EH (cell line): ENCODE results near the gene KCTD16.
A peak's percentile ranks its signal among the peaks of the same experiment; 100 is the strongest.

ENCODE experiments used
- DNase-seq: peaks from one replicate; pipeline ENCODE4 v3.0.0-alpha.2; 2015; ENCODE audit warnings: low read depth

Gene KCTD16

DNA sequence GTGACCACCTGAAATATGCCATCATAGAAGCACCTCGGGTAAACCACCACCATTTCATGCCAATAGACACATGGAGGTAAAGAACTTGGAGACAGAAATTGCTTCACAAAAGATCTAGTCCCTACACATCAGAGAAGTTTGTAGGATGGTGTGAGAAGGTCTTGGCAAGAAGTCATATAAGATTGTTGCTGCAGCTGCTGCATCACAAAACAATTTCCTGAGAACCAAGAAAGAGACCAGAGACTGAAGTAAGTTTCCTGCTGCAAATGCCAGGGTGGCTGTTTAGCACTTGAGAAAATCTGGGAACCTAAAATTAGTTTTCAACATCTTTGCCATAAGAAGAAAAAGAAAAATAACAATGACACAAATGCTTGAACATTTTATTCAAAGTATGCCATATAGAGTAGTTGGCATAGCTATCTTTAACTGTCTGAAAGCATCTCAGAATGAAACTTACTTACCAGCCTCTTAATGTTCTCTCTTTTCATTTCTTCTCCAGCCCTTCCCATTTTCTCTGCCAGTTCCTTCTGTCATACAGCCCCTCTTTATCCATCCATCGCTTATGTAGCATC is 114.3 kb downstream of the KCTD16 start:
- DNase-seq = peak; percentile 51

DNA sequence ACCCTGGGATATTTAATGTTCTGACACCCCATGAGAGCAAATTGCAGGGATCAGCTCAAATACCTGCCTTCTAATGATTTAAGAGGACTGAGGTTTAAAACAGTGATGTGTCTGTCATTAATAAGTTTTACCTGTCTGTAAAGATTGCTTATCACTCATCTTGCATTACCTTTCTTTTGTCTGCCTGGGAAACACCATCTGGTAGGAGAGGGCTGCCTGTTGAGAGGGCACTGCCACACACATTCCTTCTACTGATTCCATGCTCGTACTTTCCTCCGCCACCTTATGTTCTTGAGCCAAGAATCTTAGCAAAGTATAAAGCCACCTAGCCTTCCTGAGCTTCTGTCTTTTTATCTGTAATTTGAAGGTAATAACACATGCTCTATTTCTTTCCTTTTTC is 118.6 kb downstream of the KCTD16 start:
- DNase-seq = no peak

DNA sequence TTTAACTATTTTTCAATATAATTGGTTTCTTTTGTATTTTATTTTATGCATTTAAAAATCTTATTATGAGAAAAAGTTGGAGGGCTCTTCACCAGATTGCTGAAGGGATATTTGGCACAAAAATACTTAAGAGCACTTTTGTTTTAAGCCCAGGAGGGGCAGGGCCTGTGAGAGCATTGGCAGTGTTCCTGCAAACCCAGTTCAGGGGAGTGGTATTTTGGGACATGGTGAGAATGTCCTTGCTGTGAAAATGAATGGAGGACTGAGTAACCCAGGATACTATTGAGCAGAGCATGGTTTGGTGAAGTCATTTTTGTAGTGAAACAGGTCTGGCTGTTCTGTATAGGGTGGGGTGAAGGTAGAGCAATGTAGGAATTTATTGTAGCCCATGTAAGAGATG is 121.4 kb downstream of the KCTD16 start:
- no peak for DNase-seq

DNA sequence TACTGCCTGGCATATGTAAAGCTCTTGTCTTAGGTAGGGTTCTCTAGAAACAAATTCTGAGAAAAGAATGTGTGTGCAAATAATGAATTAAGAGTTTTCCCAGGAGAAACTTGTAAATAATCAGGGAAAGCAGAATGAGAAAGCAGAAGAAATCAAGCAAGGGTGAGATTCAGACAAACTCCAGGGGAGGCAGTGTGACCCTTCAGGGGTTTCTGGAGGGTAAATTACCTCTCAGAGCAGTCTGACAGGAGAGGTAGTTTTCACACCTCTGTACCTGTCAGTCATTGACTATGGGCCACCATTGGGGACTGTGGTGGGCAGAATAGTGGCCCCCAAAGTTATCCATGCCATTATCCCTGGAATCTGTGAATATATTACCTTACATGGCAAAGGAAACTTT is 124.6 kb downstream of the KCTD16 start:
- DNase-seq = no peak

DNA sequence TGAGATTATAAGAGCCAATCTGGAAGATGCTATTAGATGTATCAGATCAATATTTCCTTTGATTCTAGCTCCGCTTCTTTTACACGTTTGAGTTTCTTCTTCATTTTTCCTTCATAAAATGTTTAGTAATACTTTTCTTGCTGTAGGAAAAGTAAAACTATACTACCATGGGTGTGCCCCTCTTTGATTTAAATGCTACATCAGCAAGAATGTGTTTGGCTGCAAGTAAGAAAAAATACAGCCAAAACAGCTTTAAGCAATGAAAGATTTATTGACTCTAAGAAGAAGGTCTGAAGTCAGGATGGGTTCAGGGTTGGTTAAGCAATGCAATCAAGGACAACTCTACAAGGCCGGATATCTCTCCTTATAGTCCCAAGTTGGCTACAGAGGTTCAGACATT is 126.4 kb downstream of the KCTD16 start:
- DNase-seq = no peak

DNA sequence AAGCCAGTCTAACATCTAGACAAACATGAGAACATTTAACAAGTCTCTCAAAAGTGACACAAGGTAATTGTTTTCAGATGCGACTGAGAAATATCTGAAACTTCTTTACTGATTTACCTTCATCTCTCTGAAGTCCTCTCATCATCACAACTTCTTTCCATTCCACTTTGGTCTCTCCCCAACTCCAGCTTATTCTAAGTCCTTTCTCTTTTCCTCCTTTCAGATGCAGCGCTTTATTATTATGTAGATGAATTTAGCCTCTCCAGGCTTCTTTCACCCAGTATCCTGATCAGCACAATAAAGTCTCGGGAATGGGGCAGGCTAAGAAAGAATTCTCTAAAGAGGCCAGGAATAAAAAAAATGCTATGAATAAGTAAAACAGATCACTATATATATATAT is 128.0 kb downstream of the KCTD16 start:
- DNase-seq = no peak

DNA sequence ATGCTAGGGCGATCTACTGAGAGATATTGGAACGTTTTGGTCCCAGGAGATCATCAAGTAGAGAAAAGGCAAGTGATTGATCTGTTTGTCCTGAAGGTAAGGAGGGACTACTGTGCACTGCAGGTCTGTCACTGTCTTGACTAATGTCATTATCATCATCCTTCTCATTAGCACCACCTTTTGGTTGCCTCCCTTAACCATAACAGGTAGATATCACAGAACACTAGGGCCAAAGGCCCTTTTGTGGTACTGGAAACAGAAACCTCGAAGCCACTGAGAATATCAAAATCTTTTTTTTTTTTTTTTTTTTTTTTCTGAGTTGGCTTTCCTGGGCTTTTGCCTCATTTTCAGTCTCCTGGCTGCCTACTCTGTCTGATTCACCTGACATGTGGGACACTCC is 134.0 kb downstream of the KCTD16 start:
- DNase-seq = no peak

DNA sequence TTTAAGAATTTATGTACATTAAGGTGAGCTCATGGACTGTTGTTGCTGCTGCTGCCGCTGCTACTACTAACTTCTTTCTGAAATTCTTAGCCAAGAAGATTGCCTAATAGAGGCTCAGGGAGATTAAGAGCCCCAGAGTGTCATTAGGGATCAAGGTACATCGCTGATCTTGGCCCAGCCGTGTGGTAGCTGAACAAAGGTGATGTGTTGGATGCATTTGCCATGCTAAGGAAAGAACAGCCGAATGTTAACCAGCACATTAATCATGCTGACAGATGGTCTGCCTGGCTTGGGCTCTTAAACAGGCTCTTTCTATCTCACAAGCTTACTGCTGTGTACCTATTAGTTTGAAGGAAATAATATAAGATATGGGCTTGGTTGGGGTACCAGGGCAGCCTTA is 137.1 kb downstream of the KCTD16 start:
- DNase-seq = no peak

DNA sequence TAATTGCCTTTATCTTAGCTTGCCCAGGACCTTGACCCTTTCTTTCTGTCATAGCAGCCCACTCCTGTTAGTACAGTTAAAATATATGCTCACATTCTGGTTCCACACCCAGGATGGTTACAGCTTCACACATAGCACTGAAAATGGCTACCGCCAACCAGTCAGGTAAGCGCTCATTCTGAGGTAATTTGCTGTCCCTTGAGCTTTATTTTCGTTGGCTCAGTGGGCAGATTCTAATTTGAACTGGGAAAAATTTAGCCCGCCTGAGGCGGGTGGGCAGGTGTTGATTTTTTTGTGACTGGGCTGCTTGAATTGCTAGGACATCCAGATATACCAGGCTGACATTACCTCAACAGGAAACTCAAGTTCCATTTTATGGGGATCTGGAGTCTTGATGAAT is 137.5 kb downstream of the KCTD16 start:
- DNase-seq = no peak

DNA sequence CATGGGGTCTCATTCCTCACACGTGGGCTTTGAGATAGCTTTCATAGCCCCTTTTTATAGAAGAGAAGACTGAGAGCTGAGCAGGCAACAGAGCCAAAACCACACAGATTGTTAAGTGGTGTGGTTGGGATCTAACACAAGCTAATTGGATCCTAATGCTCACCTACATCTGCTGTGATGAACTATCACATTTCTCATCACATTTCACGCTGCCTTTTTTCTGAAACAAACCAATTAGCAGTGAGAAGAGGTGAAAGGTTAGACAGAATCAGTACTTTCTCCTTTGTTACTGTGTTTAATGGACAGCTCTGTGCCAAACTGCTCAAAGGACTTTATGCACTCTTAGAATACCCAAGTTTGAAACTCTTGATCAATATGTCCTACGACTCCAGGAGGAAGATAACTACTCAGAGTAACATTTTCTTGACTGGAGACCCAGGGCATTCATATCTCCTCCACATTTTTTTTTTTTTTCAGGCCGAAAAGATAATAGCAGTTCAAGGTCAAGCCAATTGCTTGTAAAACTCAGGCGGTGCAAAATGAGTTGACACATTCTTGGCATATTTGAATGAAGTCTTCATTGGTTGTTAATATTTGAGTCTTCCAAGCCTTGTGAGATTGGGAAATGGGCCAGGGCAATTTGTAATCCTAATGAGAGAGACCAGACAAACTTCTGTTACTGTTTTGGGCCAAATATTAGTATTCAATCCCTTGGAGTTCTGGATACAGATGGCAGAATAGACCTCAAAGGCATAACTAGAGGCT is 138.4 kb downstream of the KCTD16 start:
- DNase-seq = peak; percentile 56

DNA sequence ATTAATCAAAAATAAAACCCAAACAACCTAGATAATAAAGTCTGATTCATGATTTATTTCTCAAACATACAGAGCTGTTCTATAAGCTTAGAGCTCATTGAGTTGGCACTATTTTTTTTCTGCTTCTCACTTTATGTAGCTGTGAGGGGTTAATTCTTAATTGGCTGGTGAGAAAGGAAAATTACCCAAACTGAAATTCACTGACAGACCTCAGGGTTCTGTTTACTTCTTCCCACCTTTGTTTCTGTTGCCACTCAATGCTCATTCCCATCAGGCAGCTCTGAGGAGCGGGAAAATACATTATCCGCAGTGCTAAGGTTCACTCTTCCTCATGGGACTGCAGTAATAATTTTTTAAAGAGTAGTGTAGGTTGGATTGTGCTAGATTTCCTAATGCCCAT is 139.9 kb downstream of the KCTD16 start:
- DNase-seq = no peak

DNA sequence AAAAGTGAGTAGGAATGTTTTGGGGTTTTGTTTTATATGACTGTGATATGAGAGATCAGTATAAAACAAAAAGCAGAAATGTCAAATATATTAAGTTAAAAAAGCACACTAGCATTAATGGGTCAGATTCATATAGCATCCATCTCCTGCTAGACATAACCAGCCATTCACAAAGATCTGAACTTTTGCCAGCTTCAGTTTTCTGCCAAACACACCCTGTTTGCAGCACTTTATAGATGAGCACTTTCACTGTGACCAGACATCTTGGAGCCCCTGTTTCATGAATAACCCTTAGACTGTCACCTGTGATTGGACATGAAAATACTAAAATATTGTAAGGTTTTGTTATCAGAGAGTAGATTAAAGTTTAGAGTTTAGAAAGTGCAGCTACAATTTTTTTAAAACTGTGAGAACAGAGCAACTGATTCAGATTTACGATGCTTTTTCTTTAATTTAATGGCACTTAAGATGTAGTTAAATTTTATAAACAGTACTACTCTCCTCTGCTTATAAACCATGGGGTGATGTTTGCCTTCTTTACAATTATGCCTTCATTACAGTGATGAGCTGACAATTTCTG is 142.6 kb downstream of the KCTD16 start:
- DNase-seq = no peak

DNA sequence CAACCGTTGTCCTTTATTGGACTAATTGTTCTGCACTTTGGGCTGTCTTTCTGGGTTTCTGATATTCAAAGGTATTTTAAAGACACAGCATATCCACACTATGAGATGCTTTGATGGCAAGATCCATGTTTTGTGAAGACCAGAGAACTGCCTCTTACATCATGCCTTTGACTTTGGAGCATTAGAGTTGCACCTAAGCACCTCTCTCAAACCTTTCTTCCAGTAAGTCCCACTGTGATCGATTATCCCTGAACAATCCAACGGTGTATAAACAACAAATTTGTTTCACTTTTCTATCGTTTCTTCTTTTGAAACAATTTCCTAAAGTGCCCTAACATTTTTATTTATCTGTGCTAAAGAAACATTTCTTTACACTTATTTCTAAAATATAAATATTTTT is 144.4 kb downstream of the KCTD16 start:
- no peak for DNase-seq

DNA sequence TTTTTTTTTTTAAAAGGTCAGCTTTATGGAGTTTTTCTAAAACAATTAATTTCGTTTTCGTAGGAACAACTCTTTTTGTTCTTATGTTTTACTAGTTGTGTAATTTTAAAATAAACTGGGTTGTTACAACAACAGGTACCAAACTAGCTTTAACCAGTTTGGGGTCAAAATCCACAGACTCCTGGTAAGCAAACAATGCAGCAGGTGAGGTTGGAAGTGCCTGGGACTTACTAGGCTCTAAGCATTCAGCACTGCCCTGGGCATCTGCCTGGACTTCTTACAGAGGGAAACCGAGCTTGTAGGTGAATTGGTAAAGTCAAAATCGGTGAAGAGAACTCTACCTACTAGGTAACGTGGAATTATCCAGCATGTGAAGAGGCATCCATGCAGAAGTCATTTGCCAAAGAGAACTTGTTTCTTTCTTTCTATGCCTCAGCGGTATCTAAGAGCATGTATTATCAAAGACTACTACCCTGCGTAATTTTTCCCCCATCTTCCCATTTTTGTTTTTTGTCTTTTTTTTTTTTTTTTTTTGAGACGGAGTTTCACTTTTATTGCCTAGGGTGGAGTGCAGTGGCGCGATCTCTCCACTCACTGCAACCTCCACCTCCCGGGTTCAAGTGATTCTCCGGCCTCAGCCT is 145.4 kb downstream of the KCTD16 start:
- no peak for DNase-seq

DNA sequence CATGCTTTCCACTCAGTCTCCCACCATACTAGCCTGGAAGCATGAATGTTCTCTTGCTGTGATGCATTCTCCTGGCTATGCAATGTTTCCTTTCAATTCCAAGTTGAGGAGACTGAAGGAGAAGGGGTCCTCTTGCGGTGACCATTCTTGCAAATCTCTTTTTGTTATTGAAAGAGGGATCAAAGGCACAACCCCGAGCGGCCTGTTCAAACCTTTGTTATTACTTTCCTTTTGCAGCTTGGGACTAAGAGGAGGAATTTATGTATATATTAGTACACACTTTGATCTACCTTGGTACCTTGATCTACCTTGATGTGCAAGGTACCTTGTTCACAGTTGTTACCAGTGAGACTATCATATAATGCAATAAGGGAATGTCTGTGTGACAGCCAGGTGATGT is 147.3 kb downstream of the KCTD16 start:
- DNase-seq = no peak

DNA sequence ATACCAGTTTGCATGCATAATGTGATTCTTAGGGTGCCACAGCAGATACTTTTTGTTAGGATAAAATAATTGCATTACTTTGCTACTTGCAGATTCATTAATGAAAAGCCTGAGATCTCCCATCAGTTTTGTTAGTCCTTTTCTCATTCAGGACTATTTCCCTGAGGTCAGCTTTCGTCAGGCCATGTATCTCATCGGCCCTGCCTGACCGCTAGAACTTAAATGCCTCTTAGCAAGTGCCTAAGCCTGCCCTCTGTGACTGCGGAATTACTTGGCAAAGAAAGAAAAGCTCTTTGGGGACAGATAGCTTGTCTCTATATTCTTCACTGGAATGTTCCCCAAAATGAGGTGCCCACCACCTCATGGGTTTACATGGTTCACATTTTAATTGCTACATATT is 147.8 kb downstream of the KCTD16 start:
- no peak for DNase-seq

DNA sequence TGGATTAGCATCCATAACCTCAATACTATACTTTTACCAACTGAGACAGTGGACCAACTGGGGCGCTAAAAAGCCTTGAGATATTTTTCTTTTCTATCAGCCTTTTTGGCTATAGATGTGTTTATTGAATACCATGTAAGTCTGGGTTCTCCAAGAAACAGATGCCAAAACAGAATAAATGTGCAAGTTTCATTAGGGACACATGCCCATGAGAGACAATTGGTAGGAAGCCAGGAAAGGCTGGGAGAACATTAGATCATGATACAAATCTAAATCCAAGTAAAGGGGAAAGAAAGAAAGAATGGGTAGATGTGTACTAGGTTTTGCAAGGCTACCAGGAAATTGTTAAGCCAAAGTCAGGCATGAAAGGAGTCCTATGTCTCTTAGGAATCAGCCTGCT is 152.5 kb downstream of the KCTD16 start:
- no peak for DNase-seq

DNA sequence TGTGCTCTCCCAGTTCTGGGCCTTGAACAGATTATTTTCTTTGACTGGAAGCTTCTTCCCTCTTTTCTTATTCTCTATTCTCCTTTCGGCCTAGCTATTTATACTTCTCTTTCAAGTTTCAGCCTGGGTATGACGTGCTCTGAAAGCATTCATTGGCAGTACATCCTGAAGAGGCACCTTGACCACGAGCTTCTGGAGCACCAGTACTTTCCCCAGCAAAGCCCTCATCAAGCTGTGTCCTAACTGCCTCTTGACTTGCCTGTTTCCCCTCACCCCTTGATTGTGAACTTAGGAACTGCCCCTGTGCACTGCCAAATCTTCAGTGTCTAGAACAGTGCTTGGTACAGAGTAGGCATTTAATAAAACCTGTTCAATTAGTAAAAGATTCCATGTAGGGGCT is 154.9 kb downstream of the KCTD16 start:
- no peak for DNase-seq

DNA sequence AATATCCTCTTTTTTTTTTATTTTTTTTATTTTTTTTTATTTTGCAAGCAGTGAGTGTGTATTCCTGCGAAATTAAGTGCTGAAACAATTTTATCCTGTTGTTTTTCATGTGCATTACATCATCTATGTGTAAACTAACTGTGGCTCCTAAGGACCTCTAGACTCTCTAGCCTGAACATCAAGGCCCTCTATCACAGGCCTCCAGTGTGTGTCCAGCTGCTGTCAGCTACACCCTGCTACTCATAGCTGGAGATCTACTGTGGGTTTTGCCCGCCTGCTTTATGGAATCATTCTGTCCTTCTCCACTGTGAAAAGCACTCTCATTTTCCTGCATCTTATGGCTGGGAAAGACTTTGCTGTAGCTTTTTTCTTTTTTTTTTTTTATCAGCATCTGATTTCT is 157.8 kb downstream of the KCTD16 start:
- DNase-seq = no peak

DNA sequence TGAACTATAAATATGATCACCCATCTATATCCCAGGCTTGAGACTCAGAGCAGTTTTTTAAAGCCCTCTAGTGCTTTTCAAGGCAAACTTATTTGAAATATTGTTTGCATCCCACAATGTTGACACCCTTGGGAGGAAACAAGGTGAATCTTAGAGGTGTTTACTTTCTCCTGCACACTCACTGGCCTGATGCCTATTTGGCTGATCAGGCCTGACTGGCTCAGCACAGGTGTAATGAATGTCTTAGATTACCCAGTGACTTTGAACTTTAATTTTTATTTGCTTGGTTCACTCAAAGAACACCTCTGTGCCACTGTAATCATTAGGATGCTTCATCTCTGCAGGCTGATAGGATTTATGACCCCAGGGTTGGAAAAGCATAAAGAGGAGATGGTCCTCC is 158.3 kb downstream of the KCTD16 start:
- DNase-seq = no peak

DNA sequence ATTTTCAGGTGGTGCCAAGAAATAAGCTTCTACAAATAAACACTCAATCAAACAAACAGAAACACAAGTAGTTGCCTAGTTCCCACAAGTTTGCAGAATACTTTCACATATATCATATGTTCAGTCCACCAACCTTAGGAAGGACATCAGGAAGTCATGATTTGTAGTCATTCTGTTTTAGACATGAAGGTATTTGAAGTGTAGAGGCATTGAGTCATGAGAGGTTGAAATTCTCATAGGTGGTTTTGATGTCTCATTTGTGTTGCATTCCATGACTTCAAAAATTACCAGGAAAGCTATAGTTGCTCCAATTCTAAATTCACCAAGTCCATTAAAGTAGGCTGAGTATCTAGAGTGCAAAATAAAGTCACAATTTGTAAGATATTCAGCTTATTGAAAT is 159.0 kb downstream of the KCTD16 start:
- DNase-seq = no peak

DNA sequence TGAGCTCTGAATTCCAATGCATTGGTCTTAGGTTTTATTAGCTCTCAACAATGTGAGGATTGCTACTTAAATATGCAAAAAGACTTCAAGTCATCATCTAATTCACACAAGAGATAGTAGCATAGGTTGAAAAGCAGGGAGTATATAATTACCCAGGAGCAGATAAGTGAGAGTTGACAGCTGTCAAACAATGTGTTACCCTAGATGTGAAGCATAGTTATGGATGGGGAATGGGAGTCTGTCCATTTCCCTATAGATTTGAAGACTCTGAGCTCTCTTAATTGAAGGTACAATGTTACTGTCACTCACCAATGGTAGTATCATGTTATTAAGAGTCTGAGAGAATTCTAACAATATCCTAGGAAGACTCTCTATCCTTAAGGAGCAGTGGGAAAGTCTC is 160.7 kb downstream of the KCTD16 start:
- DNase-seq = no peak

DNA sequence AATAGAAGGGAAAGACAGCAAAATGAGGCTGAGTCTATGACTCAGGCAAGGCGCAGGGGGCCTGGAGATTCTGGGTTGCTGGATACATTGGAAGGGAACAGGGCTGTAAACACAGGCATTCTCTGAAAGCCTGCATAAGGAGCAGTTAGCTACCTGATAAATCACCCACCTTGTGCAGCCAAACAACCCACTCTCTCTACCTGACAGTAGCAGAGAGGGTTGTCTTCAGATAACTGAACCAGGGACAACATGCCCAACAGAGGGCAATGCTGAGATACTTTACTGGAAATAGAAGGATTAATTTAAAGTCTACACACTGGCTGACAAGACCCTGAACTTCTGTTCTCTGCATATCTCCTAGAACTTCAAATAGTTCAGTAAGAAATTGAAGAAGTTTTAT is 161.6 kb downstream of the KCTD16 start:
- DNase-seq = peak; percentile 7
